Measurements from ENCODE around the gene MAPK10.
"Not testable (repeated sequence)": the region's sequence is repeated elsewhere in the genome, so short reads cannot be mapped to it uniquely, and the experiment has no call there.

The MAPK10 gene

GRCh38 chr4:86107112-86107511, 252.7 kb downstream of the MAPK10 start:
- no peak for DNase-seq (ENCODE audit: low read depth in 2 of 2)

GRCh38 chr4:86106475-86106874, 253.4 kb downstream of the MAPK10 start:
- no peak for DNase-seq (ENCODE audit: low read depth in 2 of 2)

DNA sequence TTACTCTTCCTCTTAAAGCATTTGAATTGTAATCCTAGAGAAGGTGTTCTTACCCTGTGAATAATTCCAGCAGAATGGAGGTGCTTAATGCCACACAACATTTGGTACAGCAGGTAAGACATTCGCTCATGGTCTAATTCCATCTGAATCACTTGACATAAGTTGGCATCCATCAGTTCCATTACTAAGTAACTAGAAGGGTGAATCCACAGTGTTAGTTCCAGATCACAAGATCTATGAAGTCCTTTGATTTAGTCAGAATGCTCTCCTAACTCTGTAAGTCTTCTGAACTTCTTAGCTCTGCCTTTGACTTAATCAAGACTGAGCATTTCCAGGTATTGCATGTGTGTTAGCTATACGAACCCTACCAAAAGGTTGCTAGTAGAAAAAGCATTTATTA, 258.0 kb downstream of the MAPK10 start:
- no peak for DNase-seq (ENCODE audit: low read depth in 2 of 2)

DNA sequence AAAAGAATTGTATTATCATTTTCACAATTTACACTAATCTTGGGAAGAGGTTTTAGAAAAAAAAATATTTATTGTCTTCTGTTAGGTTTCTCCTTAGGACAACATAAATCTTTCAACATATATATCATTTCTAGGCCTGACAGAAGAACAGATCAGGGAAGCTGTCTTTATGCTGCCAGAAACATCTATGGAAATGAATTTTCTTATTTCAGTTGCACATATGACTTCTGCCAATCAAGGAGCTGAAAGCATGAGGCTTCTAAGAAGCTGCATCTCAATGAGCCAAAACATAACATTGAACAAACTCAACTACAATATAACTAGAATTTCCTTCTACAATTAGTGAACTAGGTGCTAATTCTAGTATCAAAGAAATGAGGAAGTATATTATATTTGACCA, 258.4 kb downstream of the MAPK10 start:
- DNase-seq (ENCODE audit: low read depth in 2 of 2): no peak

DNA sequence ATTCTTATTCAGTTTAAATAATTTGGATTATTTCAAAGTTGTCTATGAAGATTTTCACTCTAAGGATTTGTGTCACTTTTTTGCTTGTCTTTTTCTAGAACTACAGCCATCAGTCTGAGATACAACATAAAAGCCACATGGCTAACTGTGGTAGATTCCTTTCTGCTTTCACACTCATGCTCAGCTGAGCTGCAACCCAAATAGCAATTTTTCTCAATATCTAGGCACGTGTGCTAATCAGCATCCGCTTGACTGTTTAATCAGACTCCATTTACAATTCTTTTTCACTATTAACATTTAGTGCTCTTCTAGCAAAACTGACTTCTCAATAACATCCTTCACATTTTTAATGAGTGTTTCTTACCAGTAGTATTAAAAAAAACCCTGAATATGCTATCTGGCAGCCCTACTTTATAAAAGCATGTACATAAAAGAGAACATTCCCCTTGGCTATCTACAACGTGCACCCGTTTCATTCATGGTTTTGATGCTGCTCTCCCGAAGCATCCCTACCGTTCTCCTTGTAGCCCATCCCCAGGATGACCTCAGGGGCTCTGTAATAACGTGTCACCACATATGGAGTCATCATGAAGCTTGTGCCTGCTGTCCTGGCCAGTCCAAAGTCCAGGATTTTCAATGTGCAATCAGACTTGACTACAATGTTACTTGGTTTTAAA, 259.2 kb downstream of the MAPK10 start:
- DNase-seq (ENCODE audit: low read depth in 2 of 2): no peak

DNA sequence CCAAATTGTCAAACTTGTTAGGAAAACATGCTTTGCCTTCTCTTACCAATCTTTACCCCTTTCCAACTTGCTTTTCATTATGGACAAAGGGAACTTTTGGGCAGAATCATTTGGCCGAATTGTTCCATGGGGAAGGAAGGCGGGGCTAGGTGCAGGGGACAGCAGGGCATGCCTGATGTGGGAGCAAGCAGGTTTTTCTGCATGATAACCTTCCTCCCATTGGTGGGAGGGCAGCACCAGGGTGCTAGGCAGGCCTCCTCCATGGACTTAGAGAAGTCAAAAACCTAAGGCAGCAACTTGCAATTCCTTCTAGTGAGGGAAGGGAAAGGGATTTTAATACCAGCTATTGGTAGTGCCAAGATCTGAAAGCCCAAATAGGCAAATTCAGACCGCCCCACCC, 260.5 kb downstream of the MAPK10 start:
- DNase-seq (ENCODE audit: low read depth in 2 of 2): no peak

DNA sequence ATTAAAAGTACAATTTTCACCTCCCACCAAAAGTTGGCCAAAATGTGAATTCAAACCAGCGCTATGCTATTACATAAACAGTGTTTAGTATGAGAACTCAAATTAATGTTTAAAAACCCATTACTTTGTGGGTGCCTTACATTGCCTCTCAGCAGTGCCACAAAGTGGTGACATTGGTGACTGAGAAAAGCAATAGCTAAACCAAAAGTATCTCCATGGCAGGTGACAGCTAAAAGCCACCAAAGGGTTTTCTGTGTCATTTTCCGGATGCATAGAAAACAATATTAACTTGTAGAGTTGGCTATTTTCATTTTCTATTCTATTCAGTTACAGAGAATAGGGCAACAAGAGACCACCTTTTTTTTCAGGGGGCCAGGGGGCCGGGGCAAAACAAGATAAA, 261.2 kb downstream of the MAPK10 start:
- no peak for DNase-seq (ENCODE audit: low read depth in 2 of 2)

DNA sequence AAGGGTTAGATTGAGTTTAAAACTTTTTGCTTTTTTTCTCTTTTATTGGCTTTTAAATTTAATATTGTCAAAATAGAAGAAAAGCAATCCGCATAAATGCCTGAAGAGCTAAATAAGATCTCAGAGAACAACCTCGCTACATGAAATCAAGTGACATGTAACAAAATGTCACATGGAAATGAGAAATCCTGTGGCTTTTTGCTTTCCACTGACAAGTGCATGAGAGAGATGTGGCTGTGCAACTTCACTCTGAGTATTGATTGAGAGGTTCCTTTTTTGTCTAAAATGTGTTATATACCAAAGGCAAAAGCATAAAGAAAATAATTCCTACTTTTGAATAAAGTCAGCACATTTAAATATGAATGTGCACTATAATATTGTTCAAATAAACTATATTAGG, 263.5 kb downstream of the MAPK10 start:
- no peak for DNase-seq (ENCODE audit: low read depth in 2 of 2)

DNA sequence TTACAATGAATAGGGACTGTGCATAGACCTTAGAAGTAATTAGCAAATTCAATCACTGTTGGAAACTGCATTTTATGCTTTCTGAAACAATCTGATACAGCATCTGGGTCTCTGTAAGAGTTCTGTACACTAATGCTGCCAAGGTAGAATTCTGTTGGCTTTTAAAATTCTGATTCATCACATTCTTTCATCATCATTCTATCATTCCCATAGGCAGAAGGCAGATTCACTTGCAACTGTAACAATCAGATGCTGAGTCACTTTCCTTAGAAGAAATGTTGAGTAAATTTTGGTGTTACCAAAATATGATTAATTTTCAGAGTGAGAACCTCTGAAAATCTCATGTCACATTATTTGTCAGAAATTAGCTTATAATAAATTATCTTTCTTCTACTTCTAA, 267.2 kb downstream of the MAPK10 start:
- no peak for DNase-seq (ENCODE audit: low read depth in 2 of 2)

DNA sequence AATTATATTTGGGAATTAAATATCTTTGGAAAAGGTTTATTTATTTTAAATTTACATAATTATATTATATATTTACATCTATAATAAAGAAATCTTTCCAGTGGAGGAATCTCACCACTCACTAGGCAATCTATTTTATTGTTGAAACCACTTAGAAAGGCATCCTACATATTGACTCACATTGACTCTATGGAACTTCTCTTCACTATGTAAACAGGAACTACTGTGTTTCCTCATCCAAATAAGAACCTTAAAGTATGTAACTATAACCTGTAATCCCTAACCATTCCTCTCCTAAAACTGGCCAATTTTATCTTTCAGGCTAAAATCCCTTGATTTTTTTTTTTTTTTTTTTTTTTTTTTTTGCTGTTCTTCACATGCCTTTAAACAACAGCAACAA, 268.7 kb downstream of the MAPK10 start:
- DNase-seq (ENCODE audit: low read depth in 2 of 2): no peak

GRCh38 chr4:86089781-86090323, 270.0 kb downstream of the MAPK10 start:
- no peak for DNase-seq (ENCODE audit: low read depth in 2 of 2)

DNA sequence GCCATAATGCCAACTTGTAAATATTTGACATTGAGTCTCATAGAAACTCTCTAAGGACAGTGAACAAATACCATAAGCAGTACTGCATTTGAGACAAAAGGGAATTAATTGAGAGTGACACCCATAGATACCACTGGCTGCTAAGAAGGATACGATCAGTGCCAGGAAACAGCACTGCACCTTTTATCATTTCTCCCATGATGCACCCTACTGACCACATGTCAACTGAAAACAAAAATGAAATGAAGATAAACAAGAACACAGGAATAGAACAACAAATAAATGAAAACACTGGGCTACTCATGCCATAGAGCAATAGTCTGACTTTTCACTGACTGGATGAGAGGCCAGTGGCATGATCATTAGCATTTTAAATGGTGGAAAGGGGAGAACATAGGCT, 270.8 kb downstream of the MAPK10 start:
- DNase-seq (ENCODE audit: low read depth in 2 of 2): no peak

DNA sequence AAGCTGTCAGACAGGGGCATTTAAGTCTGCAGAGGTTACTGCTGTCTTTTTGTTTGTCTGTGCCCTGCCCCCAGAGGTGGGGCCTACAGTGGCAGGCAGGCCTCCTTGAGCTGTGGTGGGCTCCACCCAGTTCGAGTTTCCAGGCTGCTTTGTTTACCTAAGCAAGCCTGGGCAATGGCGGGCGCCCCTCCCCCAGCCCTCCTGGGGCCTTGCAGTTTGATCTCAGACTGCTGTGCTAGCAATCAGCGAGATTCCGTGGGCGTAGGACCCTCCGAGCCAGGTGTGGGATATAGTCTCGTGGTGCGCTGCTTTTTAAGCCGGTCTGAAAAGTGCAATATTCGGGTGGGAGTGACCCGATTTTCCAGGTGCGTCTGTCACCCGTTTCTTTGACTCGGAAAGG, 284.1 kb downstream of the MAPK10 start:
- DNase-seq (ENCODE audit: low read depth in 2 of 2): not testable (repeated sequence)

DNA sequence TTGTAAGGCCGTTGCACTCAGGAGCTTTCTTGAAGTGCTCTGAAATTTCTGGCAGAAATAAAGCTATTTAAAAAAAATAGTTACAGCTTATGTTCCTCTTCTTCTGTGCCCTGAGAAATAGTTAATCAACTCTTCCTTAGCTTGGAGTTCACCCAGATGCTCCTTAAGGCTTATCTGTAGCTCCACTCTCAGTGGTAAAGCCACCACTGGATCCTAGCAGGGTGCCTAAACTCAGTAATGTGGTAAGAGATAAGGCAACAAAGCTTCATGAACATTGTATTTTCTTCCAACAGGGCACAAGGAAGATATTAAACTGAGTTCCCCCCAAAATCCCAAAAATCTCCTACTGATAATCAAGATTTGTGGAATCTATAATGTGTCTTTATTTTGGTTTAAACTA, 299.5 kb downstream of the MAPK10 start:
- no peak for DNase-seq (ENCODE audit: low read depth in 2 of 2)

DNA sequence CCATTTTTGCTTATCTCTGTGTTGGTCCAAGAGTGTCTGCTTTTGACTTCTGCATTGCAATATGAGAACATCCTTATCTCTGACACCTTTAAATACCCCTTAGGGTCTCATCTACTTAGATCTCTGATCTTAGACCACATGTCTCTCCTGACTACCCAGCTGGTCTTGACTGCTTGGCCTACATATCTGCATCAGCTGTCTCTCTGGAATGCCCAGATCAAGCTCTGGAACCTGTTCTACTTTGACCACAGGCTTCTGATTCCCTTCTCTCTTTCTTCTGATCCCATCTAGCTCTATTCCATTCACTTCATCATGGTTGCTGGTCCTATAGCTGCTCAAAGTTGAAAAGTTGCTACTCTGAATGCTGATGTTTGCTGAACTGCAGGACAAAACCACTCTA, 301.2 kb downstream of the MAPK10 start:
- DNase-seq (ENCODE audit: low read depth in 2 of 2): no peak

- no peak for DNase-seq (ENCODE audit: low read depth in 2 of 2)
Measured at GRCh38 chr4:86055898-86056297, 304.0 kb downstream of the MAPK10 start.

- no peak for DNase-seq (ENCODE audit: low read depth in 2 of 2)
Measured at GRCh38 chr4:86054286-86055032, 305.4 kb downstream of the MAPK10 start.

DNA sequence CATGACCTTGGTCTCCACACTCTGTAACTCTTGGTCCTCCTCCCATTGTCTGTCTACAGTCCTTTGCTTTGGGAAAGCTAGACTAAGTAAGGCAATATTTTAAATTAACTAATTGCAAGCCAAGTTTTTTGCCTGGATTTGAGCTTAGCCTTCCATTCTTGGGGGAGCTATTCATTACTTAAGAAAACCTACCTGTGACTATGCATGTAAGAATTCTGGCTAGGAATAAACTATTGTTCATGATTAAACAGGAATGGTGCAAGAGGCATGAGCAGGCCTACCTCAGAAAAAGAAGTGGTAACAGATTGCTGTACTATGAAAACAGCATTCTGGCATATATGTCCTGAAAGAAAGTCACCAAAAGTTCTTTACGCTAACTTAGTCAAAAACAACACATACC, 309.4 kb downstream of the MAPK10 start:
- DNase-seq (ENCODE audit: low read depth in 2 of 2): no peak

DNA sequence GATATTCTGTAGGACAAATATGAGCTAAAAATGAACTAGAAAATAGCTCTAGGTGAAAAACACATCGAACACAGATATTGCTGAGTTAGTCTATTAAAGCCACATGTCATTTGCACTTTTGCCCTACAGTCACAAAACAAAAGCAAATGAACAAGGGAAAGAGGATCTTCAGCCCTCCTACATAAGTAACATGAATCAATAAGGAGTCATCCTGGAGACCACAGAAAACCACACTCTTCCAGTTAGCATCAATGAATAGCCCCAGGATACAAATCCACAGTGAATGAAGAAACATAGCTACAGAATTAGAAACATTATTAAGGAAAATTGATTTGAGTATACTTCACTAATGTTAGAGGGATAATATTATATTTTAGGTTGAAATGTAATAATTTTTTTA, 311.4 kb downstream of the MAPK10 start:
- DNase-seq (ENCODE audit: low read depth in 2 of 2): no peak

DNA sequence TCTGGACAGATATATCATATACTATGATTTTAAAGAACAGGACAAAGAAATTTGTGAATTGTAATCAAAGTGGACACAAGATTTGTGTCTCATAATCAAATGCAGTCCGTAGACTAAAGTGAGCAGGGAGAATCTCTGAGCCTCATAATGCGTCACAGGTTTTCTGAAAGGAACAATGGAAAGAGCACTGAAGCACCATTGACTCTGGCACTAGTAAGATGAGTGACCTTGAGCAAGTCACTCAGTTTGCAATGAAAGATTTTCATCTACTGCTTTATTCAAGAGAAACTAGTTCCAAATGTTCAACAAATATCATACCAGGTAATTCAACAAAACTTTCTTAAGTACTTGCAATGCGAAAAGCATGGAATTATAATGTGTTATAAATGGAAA, 315.3 kb downstream of the MAPK10 start:
- DNase-seq (ENCODE audit: low read depth in 2 of 2): no peak

DNA sequence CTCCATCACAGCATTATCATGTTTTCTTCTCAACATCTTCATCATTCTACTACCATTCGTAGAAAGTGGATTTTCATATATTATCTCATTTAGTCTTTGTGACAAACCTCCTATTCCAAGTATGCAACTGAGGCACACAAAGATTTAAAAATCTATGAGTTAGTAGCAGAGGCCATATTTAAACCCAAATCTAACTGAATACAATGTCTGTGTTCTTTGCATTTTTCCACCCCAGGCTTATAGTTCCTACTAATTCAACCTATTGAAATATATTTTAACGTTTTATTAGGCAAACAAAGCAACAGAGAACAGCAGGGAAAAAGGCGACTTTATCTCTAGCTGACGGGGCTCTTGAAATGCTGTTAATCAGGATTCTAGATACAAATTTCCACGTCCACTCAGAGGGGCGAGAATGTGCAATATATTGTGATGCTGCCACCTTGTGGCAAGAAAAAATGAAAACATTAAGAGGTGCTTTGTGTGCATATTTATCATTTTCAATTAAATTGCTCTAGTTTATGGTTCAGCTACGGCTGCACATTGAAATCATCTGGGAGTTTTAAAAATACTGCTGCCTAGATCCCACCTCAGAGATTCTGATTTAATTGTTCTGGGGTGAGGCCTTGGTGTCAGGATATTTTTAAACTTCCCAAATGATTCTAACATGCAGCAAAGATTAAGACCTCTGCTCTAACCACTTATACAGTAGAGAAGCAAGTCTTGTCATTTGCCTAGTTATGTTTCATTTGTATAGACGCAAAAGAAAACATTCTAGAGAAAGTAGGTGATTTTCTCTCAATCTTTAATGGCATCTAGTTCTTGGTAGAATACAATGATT, 315.9 kb downstream of the MAPK10 start:
- peak in 1 of 2 donors; percentile 1 for DNase-seq (ENCODE audit: low read depth in 2 of 2)

- DNase-seq (ENCODE audit: low read depth in 2 of 2): no peak
Measured at GRCh38 chr4:86038037-86038436, 321.8 kb downstream of the MAPK10 start.
